GM12878 (cell line): ENCODE data around the gene CCR5. TPM values are rescaled to one million over a fixed set of nuclear protein-coding genes. Genes with fewer than 3 reads are reported as not detected.

Experiments used
- ATAC-seq: fragments of 200-7000 bp; cut with Tn5 transposase; 3 replicates; pipeline ENCODE4 v1.9.1; 2020; ENCODE audit warnings: mild to moderate bottlenecking, moderate library complexity
- BruUV-seq: library from RNA; stranded (reverse); fragments of 400-500 nt; replicated peaks from 2 replicates; lab custom pipeline; 2021; lab: Mats Ljungman, UMichigan
- CTCF ChIA-PET: fragments of 300-600 bp; sonication (Branson Sonifier 250); formaldehyde crosslinking; extraction: SDS; loops from one replicate; lab custom pipeline; 2021; ENCODE audit warnings: inconsistent platforms; lab: Yijun Ruan, JAX
- POLR2A ChIA-PET: fragments of 350-600 bp; formaldehyde crosslinking; extraction: SDS; loops from one replicate; lab custom pipeline; 2021; ENCODE audit warnings: inconsistent platforms; lab: Charles Lee
- RAD21 ChIA-PET: fragments of 300-600 bp; sonication (Branson Sonifier 250); formaldehyde crosslinking; loops from one replicate; lab custom pipeline; 2023; ENCODE audit warnings: antibody characterized with exemption; ENCODE audit not compliant: unreplicated experiment; lab: Charles Lee
- SMC1A ChIA-PET: fragments of 300-600 bp; sonication (Branson Sonifier 250); formaldehyde crosslinking; loops from one replicate; lab custom pipeline; 2023; ENCODE audit not compliant: unreplicated experiment, uncharacterized antibody; lab: Charles Lee
- DNase-seq: peaks from one replicate; pipeline ENCODE4 v3.0.0-alpha.2; 2011; ENCODE audit warnings: low read depth, low spot score
- FAIRE-seq: peaks from 3 replicates; lab custom pipeline; 2011; peaks lifted over from hg19 to GRCh38; lab: Jason Lieb, UNC
- H2AFZ ChIP-seq: 2 replicates; pipeline ENCODE4 v1.6.0; 2011; ENCODE audit warnings: low read depth, low read length, control low read depth; ENCODE audit not compliant: control insufficient read depth
- H3K27ac ChIP-seq: 2 replicates; pipeline ENCODE4 v1.5.1; 2011; ENCODE audit warnings: control low read depth; ENCODE audit not compliant: control insufficient read depth, insufficient read depth
- H3K27me3 ChIP-seq, 2 experiments: replicated peaks in 1 of 2; 2 replicates each; pipeline versions ENCODE4 v1.6.0 to v1.6.1; 2011; ENCODE audit warnings: low read length in 1 of 2; ENCODE audit not compliant: control insufficient read depth in 2 of 2, insufficient read depth in 2 of 2
- H3K36me3 ChIP-seq, 2 experiments: 2 replicates each; pipeline ENCODE4 v1.5.1; 2011; ENCODE audit warnings: low read length in 1 of 2; ENCODE audit not compliant: control insufficient read depth in 2 of 2, insufficient read depth in 2 of 2
- H3K4me1 ChIP-seq: 2 replicates; pipeline ENCODE4 v1.6.1; 2011; ENCODE audit warnings: mild to moderate bottlenecking, low read length, moderate library complexity, mixed read lengths; ENCODE audit not compliant: control insufficient read depth, insufficient read depth
- H3K4me2 ChIP-seq: 2 replicates; pipeline ENCODE4 v1.6.0; 2011; ENCODE audit warnings: control low read depth; ENCODE audit not compliant: control insufficient read depth, insufficient read depth
- H3K4me3 ChIP-seq: fragments of 200-600 bp; sonication (generic); 2 replicates; pipeline ENCODE4 v1.5.1; 2016
- H3K79me2 ChIP-seq: 2 replicates; pipeline ENCODE4 v1.6.0; 2011; ENCODE audit warnings: low read length; ENCODE audit not compliant: control insufficient read depth, insufficient read depth
- H3K9ac ChIP-seq: 2 replicates; pipeline ENCODE4 v1.8.0; 2011; ENCODE audit warnings: low read length, control low read depth, mixed read lengths; ENCODE audit not compliant: control insufficient read depth, insufficient read depth
- H3K9me3 ChIP-seq: replicated peaks from 3 replicates; pipeline ENCODE4 v1.5.1; 2011; ENCODE audit warnings: mild to moderate bottlenecking, low read length; ENCODE audit not compliant: control insufficient read depth, insufficient read depth
- H4K20me1 ChIP-seq: 2 replicates; pipeline ENCODE4 v1.6.0; 2011; ENCODE audit not compliant: control insufficient read depth, insufficient read depth
- E2F4 ChIP-seq: IDR thresholded peaks from 2 replicates; pipeline ENCODE4 v1.6.1; 2012; ENCODE audit warnings: low read depth, low read length, improper control_type of control experiment
- EP300 ChIP-seq, 2 experiments: fragments of 150-350 bp in 1 of 2; IDR thresholded peaks; 2 replicates each; pipeline ENCODE4 v1.6.1; 2011 to 2012; ENCODE audit warnings: low read depth in 2 of 2, low read length in 2 of 2, borderline replicate concordance in 1 of 2, improper control_type of control experiment in 1 of 2, inconsistent platforms in 1 of 2; ENCODE audit not compliant: control insufficient read depth in 1 of 2
- KAT2A ChIP-seq: conservative IDR thresholded peaks from 2 replicates; pipeline ENCODE4 v1.6.1; 2011; ENCODE audit warnings: low read depth, low read length; ENCODE audit not compliant: control insufficient read depth
- NR2C1 ChIP-seq: fragments of 450-650 bp; IDR thresholded peaks from 2 replicates; pipeline ENCODE4 v1.6.1; 2017; ENCODE audit warnings: antibody characterized with exemption, mild to moderate bottlenecking, moderate library complexity
- PAX8 ChIP-seq: fragments of 450-650 bp; IDR thresholded peaks from 2 replicates; pipeline ENCODE4 v1.6.1; 2017; ENCODE audit warnings: mild to moderate bottlenecking, moderate library complexity
- WGBS: methylation state at CpG from one replicate; pipeline ENCODE4 v1.1.6; 2016; ENCODE audit warnings: low lambda C conversion rate; ENCODE audit not compliant: insufficient replicate concordance, insufficient coverage; ENCODE audit errors: missing lambda C conversion rate; 5-methylcytosine and 5-hydroxymethylcytosine counted together
- in situ Hi-C: fragments of 300-500 bp; cut with MboI; formaldehyde crosslinking; loops from 9 replicates; pipeline ENCODE4 v1.14.3; 2018; ENCODE audit warnings: mixed read lengths
- intact Hi-C: fragments of 100-400 bp; cut with micrococcal nuclease; formaldehyde crosslinking; loops from one replicate; pipeline ENCODE4 v1.14.2; 2022; ENCODE audit not compliant: unreplicated experiment
- polyA plus RNA-seq, 11 experiments: library from polyadenylated mRNA; depleted of rRNA in 4 of 11; unstranded in 6 of 11; stranded (reverse) in 5 of 11; fragments of >200 nt; fragmentation: Nextera tagmentation in 4 of 11; fragmentation: Illumina TruSeq in 1 of 11; extraction: Ambion mirVana in 4 of 11; extraction: Trizol in 1 of 11; gene quantifications; 1 replicate in 1 of 11; 2 replicates in 10 of 11; pipeline versions ENCODE4 v1.2.1 to v1.2.3, GENCODE V29; 2011 to 2016; ENCODE audit warnings: inconsistent platforms in 2 of 11, missing spikeins in 2 of 11, low read depth in 1 of 11
- total RNA-seq, 4 experiments: library from RNA; depleted of rRNA in 3 of 4; stranded (reverse); fragments of >200 nt in 3 of 4; fragmentation: Illumina TruSeq in 1 of 4; extraction: Trizol in 1 of 4; gene quantifications; 2 replicates each; pipeline versions ENCODE4 v1.2.1 to v1.2.3, GENCODE V29; 2013 to 2021
- TF ChIP-seq, protein P1 (sequence below): fragments of 150-350 bp; IDR thresholded peaks from 2 replicates; pipeline ENCODE4 v1.6.1; 2014; ENCODE audit warnings: mild to moderate bottlenecking, low read depth, low read length

Gene CCR5
- total and polyA plus RNA-seq, 10 of the 15 experiments (the other 5 are each of a cell fraction or from before 2014, with no cell fraction given) = 0.17 to 1.6 (median 0.82) TPM; not detected in 1

DNA sequence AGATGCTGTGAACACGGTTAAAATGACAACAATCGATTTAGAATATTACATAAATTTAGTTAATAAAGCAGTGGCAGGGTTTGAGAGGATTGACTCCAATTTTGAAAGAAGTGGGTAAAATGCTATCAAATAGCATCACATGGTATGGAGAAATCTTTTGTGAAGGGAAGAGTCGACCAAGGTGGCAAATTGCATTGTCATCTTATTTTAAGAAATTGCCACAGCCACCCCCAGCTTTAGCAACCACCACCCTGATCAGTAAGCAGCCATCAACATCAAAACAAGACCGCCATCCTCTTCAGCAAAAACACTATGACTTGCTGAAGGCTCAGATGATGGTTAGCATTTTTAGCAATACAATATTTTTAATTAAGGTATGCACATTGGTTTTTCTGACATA, 5.7 kb upstream of the CCR5 start:
- no peak overlapping the region for H2AFZ ChIP-seq
- no peaks in the 10 kb centered on the region for H3K79me2 ChIP-seq
- CTCF ChIA-PET = interaction anchor here (0.6 to 16.2 kb wide), 4 partner anchors 12 to 149 kb away, joined by 3 to 555 read pairs (median 5); no protein-coding TSS in a partner anchor
- H3K27me3 ChIP-seq = no peaks in the 10 kb centered on the region
- intact Hi-C loops = no loop called here
- H4K20me1 ChIP-seq = no peaks in the 10 kb centered on the region
- no peak overlapping the region for H3K9ac ChIP-seq
- 53% methylated on average over 4 of the region's 4 CpGs for WGBS
- RAD21 ChIA-PET = interaction anchor here (1.0 to 6.0 kb wide), 6 partner anchors 88 to 286 kb away, joined by 3 to 31 read pairs (median 4); partner anchors contain the start of gene CCR1
- H3K4me2 ChIP-seq = no peak overlapping the region
- DNase-seq (no peak), ATAC-seq (no peak), FAIRE-seq (no peak)
- H3K4me1 ChIP-seq = peaks cover 40% of the 10 kb centered on the region
- H3K36me3 ChIP-seq = no peaks in the 10 kb centered on the region
- in situ Hi-C loops = no loop called here
- BruUV-seq = no TSS peak
- no peak overlapping the region for H3K27ac ChIP-seq
- H3K4me3 ChIP-seq = no peak overlapping the region
- POLR2A ChIA-PET = no interaction called here
- no peak for TF ChIP-seq EP300 (IDR thresholded peaks at IDR 0.05; ENCODE audit: borderline replicate concordance in 1 of 2, control insufficient read depth in 1 of 2, low read depth in 2 of 2, low read length in 2 of 2)
- TF ChIP-seq KAT2A = no peak
- TF ChIP-seq, protein P1, sequence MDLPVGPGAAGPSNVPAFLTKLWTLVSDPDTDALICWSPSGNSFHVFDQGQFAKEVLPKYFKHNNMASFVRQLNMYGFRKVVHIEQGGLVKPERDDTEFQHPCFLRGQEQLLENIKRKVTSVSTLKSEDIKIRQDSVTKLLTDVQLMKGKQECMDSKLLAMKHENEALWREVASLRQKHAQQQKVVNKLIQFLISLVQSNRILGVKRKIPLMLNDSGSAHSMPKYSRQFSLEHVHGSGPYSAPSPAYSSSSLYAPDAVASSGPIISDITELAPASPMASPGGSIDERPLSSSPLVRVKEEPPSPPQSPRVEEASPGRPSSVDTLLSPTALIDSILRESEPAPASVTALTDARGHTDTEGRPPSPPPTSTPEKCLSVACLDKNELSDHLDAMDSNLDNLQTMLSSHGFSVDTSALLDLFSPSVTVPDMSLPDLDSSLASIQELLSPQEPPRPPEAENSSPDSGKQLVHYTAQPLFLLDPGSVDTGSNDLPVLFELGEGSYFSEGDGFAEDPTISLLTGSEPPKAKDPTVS = no peak
- no peak for TF ChIP-seq NR2C1
- no peak for TF ChIP-seq PAX8
- TF ChIP-seq E2F4 = no peak
- TF ChIP-seq, all 136 proteins: peak for 0
- SMC1A ChIA-PET = interaction anchor here (1.4 to 2.2 kb wide), 6 partner anchors 13 to 266 kb away, joined by 3 to 13 read pairs (median 6); no protein-coding TSS in a partner anchor
- H3K9me3 ChIP-seq = no peaks in the 10 kb centered on the region
